HUES48 (cell line): ENCODE data around the gene FBXO22.
"Not testable (repeated sequence)": the region's sequence is repeated elsewhere in the genome, so short reads cannot be mapped to it uniquely, and the experiment has no call there.

Experiments used
- H3K27ac ChIP-seq: one replicate; pipeline ENCODE4 v1.7.0; 2013; ENCODE audit warnings: low read depth, low read length, inconsistent platforms
- H3K27me3 ChIP-seq: 2 replicates; pipeline ENCODE4 v1.6.1; 2013; ENCODE audit warnings: mild to moderate bottlenecking, low read length; ENCODE audit not compliant: control insufficient read depth, insufficient read depth
- H3K36me3 ChIP-seq: 2 replicates; pipeline ENCODE4 v1.6.1; 2013; ENCODE audit warnings: low read length; ENCODE audit not compliant: control insufficient read depth, insufficient read depth
- H3K4me1 ChIP-seq: 2 replicates; pipeline ENCODE4 v1.6.1; 2013; ENCODE audit warnings: mild to moderate bottlenecking, low read length; ENCODE audit not compliant: control insufficient read depth, insufficient read depth
- H3K4me3 ChIP-seq: 2 replicates; pipeline ENCODE4 v1.5.1; 2013; ENCODE audit warnings: mild to moderate bottlenecking, low read depth, low read length
- H3K9ac ChIP-seq: 2 replicates; pipeline ENCODE4 v1.6.1; 2013; ENCODE audit warnings: mild to moderate bottlenecking, low read depth, low read length, moderate library complexity
- H3K9me3 ChIP-seq: 2 replicates; pipeline ENCODE4 v1.6.1; 2013; ENCODE audit warnings: low read length; ENCODE audit not compliant: control insufficient read depth, insufficient read depth

The FBXO22 gene

DNA sequence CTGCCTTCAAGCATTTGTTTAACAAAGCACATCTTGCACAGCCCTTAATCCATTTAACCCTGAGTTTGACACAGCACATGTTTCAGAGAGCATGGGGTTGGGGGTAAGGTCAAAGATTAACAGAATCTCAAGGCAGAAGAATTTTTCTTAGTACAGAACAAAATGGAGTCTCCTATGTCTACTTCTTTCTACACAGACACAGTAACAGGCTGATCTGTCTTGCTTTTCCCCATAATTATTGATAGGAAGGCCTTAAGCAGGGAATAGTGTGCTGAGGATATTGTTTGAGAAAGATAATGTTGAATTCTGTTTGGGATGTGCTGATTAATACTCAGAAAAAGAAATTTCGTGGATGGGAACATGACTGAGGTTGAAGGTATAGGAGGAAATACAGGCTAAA lies 32.1 kb upstream of the FBXO22 start:
- H3K4me3 ChIP-seq, H3K9ac ChIP-seq, H3K27me3 ChIP-seq, H3K9me3 ChIP-seq: not testable (repeated sequence)
- Histone ChIP-seq H3K4me1 (peaks cover 63% of the 10 kb centered on the region), H3K36me3 (peaks cover 56% of the 10 kb centered on the region), H3K27ac (peak overlapping the region; percentile 70)

DNA sequence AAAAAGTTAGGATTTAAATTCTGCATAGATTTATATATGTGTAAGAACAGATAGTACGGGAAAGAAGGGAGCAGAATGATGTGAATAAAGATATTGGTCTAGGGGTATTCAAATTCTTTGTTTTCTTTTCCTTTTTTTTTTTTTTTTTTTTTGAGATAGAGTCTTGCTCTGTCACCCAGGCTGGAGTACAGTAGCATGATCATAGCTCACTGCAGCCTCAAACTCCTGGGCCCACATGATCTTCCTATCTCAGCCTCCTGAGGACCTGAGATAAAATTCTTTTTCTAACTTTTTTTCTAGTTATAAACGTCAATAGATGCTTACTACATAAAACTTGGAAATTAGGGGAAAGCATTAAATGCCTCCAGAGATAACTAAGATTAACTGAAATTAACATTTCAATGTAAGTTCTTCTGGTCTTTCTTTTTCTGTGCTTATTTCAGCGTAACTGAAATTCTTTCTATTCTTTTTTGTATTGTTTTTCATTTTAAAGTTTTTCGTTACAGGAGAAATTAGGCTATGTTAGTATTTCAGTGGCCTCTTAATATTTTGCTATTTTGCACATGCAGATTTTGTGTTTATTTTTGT lies 31.2 kb upstream of the FBXO22 start:
- Histone ChIP-seq H3K36me3 (peaks cover 62% of the 10 kb centered on the region), H3K9me3 (no peaks in the 10 kb centered on the region), H3K9ac (no peak overlapping the region), H3K4me1 (peaks cover 54% of the 10 kb centered on the region), H3K27ac (no peak overlapping the region), H3K27me3 (no peaks in the 10 kb centered on the region), H3K4me3 (no peak overlapping the region)

DNA sequence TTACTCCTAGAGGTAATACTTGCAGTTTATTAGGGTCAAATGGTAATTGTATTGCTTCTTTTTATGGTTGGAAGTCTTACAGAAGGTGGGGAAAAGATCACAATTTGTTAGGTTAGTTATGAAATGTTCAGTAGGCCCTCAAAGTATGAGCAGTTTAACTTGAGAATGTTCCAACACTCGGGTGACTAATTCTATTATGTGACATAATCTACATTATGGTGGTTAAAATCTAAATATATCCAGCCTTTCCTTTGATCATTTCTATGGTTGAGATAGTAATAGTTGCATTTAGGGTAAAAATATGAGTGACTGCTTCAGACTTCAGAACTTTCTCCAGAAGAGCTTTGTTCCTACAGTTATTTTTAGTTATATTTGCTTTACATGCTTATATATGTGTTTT lies 19.6 kb upstream of the FBXO22 start:
- no peaks in the 10 kb centered on the region for H3K9me3 ChIP-seq
- H3K27me3 ChIP-seq, result no peaks in the 10 kb centered on the region
- H3K4me3 ChIP-seq, result no peak overlapping the region
- H3K36me3 ChIP-seq, result peaks cover 66% of the 10 kb centered on the region
- no peak overlapping the region for H3K9ac ChIP-seq
- H3K4me1 ChIP-seq, result no peaks in the 10 kb centered on the region
- H3K27ac ChIP-seq, result no peak overlapping the region

DNA sequence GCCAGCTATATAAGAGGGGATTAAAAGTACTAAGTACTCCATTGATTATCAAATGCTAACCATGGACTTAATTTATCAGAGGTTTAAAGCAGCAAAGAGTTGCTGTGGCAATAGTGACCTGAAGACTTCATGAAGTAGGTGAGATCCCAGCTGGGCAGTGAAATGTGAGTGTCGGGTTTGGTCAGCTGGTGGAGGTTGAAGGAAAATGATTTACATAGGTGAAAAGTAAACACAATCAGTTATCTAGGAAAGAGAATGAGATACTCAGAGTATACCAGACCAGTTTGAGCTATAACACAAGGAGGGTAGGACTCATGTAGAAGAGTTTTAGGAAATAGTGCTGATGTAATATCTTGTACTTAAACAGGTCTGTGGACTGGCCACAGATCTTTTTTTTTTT lies 16.5 kb upstream of the FBXO22 start:
- Histone ChIP-seq H3K4me1 (no peaks in the 10 kb centered on the region), H3K36me3 (peaks cover 71% of the 10 kb centered on the region), H3K27me3 (no peaks in the 10 kb centered on the region), H3K4me3 (no peak overlapping the region), H3K9me3 (no peaks in the 10 kb centered on the region), H3K9ac (no peak overlapping the region), H3K27ac (no peak overlapping the region)

DNA sequence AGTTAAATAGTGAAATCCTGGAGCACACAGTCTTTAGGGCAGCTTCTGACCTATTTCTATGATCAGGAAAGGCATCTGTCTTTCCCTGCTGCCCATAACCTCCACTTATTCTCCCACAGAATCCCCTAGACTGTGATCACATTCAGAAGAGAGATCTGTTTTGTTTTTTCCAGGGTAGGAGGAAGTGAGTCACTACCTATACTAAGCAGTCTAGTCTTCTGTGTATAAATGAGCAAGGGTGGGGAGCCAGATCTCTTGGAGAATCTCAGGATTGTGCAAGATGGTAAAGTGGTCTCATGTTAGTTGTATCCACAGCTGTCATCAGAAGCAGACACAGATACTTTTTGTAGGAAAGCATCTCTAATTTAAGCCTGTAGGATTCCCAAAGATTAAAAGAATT lies 11.8 kb upstream of the FBXO22 start:
- Histone ChIP-seq H3K4me3 (no peak overlapping the region), H3K9me3 (no peaks in the 10 kb centered on the region), H3K4me1 (no peaks in the 10 kb centered on the region), H3K9ac (no peak overlapping the region), H3K27ac (no peak overlapping the region), H3K27me3 (no peaks in the 10 kb centered on the region), H3K36me3 (peaks cover 74% of the 10 kb centered on the region)

DNA sequence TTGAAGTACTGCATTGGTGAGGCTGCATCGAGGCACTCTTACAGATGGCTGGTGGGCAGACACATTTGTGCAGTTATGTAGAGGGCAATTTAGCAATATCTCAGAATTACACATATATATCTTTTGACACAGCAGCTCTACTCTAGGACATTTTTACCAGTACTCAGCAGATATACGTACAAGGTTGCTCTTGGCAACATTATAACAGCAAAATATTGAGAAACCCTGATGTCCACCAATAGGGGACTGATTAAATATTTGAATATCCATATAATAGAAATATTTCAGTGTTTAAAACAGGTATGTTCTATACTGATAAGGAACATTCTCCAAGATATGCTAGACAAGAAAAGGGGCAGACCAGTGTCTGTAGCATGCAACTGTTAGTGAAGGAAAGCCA lies 7.9 kb upstream of the FBXO22 start:
- no peaks in the 10 kb centered on the region for H3K4me1 ChIP-seq
- no peak overlapping the region for H3K4me3 ChIP-seq
- no peak overlapping the region for H3K27ac ChIP-seq
- H3K27me3 ChIP-seq, result no peaks in the 10 kb centered on the region
- H3K9ac ChIP-seq, result no peak overlapping the region
- H3K9me3 ChIP-seq, result no peaks in the 10 kb centered on the region
- peaks cover 63% of the 10 kb centered on the region for H3K36me3 ChIP-seq

DNA sequence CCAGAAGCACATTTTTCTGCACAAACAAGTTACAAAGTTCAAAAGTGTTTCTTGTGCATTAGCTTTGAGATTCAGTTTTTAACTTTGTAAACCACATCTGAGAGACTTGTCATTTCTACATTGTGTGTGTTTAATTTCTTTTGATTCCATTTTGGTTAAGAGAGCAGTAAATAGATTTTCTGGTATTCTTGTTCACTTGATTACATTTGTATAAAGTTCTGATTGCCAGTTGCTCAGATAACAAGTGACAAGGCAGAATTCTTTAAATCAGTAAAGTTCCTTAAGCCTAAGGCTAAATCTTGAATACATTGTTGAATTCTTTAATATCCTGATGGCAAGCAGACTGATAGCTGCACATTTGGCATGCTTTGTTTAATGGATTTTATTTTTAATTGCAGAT lies 3.1 kb upstream of the FBXO22 start:
- Histone ChIP-seq H3K4me1 (peaks cover 20% of the 10 kb centered on the region), H3K9ac (no peak overlapping the region), H3K9me3 (no peaks in the 10 kb centered on the region), H3K36me3 (peaks cover 46% of the 10 kb centered on the region), H3K4me3 (no peak overlapping the region), H3K27me3 (no peaks in the 10 kb centered on the region), H3K27ac (no peak overlapping the region)

DNA sequence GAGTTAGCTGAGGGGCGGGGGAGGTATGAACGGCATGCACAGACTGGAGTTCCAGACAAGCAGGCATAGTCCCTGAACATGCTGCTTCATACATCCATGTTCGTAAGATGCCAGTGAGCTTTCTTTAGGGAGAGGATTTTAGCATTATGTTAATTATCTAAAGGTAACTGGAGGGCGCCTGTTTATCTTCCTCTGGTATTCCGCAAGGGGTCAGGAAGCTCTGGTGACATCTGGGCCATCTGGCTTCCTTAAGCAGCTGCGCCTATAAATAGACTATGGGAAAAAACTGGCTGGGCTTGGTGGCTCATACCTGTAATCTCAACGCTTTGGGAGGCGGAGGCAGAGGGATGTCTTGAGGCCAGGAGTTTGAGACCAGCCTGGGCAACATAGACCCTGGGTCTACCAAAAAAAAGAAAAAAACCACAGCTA lies 1.5 kb upstream of the FBXO22 start:
- H3K4me1 ChIP-seq, result peaks cover 20% of the 10 kb centered on the region
- H3K27ac ChIP-seq, result peak overlapping the region; percentile 96
- peaks cover 50% of the 10 kb centered on the region for H3K36me3 ChIP-seq
- no peaks in the 10 kb centered on the region for H3K9me3 ChIP-seq
- H3K27me3 ChIP-seq, result no peaks in the 10 kb centered on the region
- H3K4me3 ChIP-seq, result no peak overlapping the region
- H3K9ac ChIP-seq, result no peak overlapping the region

DNA sequence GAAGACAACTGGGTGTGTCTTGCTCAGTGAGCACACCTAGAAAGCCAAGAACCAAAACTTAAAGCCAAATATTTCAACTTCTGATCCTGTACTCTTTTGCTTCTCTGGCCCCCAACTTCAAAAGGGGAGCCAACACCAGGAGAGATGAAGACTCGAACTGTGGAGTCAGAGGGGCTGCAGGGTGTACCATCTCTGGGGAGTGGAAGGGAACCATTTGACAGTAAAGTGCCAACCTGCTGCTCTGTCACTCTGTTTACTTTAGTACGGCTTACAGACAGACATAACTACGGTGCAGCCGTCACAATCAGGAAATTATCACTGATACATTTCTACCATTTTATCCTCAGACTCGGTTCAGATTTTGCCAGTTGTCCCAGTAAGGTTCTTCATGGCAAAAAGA lies 1.6 kb downstream of the FBXO22 start:
- H3K4me1 ChIP-seq, result peaks cover 20% of the 10 kb centered on the region
- no peaks in the 10 kb centered on the region for H3K9me3 ChIP-seq
- no peak overlapping the region for H3K27ac ChIP-seq
- peak overlapping the region; percentile 30; the same call in 1 of the 2 replicates for H3K4me3 ChIP-seq
- no peaks in the 10 kb centered on the region for H3K27me3 ChIP-seq
- peaks cover 59% of the 10 kb centered on the region for H3K36me3 ChIP-seq
- H3K9ac ChIP-seq, result no peak overlapping the region

DNA sequence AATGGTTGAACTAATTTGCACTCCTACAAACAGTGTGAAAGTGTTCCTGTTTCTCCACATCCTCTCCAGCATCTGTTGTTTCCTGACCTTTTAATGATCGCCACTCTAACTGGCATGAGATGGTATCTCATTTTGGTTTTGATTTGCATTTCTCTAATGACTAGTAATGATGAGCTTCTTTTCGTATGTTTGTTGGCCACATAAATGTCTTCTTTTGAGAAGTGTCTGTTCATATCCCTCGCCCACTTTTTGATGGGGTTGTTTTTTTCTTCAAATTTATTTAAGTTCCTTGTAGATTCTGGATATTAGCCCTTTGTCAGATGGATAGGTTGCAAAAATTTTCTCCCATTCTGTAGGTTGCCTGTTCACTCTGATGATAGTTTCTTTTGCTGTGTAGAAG lies 6.7 kb downstream of the FBXO22 start:
- not testable (repeated sequence) for H3K27me3 ChIP-seq, H3K9ac ChIP-seq, H3K4me1 ChIP-seq, H3K4me3 ChIP-seq, H3K9me3 ChIP-seq, H3K27ac ChIP-seq
- H3K36me3 ChIP-seq, result peaks cover 69% of the 10 kb centered on the region

DNA sequence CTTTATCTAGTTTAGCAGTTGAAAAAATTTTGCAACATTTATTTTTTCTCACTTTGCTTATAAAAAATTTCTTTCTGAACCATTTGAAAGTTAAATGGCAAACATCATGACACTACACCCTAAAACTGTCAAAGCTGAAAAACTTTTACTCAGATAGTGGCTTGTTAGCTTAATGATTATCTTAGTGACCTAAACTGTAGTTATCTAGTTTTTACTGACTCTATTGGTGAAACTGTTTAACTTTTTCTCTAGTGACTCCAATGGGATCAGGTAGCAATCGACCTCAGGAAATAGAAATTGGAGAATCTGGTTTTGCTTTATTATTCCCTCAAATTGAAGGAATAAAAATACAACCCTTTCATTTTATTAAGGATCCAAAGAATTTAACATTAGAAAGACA lies 13.3 kb downstream of the FBXO22 start:
- peaks cover 81% of the 10 kb centered on the region for H3K36me3 ChIP-seq

DNA sequence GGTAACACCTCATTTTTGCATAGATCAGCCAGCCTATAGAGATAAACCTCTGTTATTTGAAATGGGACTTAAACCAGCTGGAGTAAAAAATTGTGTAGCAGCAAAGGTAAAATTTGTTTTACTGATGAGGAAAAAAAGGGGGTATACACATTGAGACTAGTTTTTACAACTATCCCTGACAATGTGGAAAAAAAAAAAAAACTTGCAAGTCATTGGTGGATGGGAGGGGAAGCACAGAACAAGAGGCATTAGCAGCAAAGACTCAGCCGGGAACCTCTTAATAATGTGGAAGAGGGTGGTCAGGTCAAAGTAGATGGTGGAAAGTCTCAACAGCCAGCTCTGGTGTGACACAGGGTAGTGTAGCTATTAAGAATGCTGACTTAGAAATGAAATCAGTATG lies 14.5 kb downstream of the FBXO22 start:
- H3K27ac ChIP-seq, result no peak overlapping the region
- H3K9me3 ChIP-seq, result no peaks in the 10 kb centered on the region
- no peaks in the 10 kb centered on the region for H3K27me3 ChIP-seq
- H3K36me3 ChIP-seq, result peaks cover 90% of the 10 kb centered on the region
- no peaks in the 10 kb centered on the region for H3K4me1 ChIP-seq
- H3K4me3 ChIP-seq, result no peak overlapping the region
- H3K9ac ChIP-seq, result no peak overlapping the region

More for the DNA sequence above, 13.3 kb downstream of the FBXO22 start:
- H3K9me3 ChIP-seq, result no peaks in the 10 kb centered on the region
- no peak overlapping the region for H3K27ac ChIP-seq
- H3K4me1 ChIP-seq, result no peaks in the 10 kb centered on the region
- no peak overlapping the region for H3K4me3 ChIP-seq
- no peaks in the 10 kb centered on the region for H3K27me3 ChIP-seq
- no peak overlapping the region for H3K9ac ChIP-seq
